Heart right ventricle (tissue), 16 donors: Measurements from ENCODE around the gene ZC3H4. TPM values are rescaled to one million over a fixed set of nuclear protein-coding genes. Genes with fewer than 3 reads are reported as not detected.

ENCODE experiments used
- ATAC-seq, 8 donors: fragments of 200-7000 bp; cut with Tn5 transposase; one replicate each; pipeline ENCODE4 v1.9.1; 2020; ENCODE audit warnings: mild to moderate bottlenecking in 8 of 8, moderate library complexity in 8 of 8, moderate number of reproducible peaks in 1 of 8
- DNase-seq, 2 donors: peaks; one replicate each; pipeline ENCODE4 v3.0.0-alpha.2; 2020
- H3K27ac ChIP-seq, 10 donors: fragments of 200-600 bp; sonication (generic) in 2 of 10; one replicate each; pipeline versions ENCODE4 v1.5.0 to v1.8.0; 2020 to 2022; ENCODE audit warnings: mild to moderate bottlenecking in 3 of 10
- H3K27me3 ChIP-seq, 7 donors: fragments of 200-600 bp; one replicate each; pipeline ENCODE4 v1.8.0; 2021 to 2022; ENCODE audit warnings: mild to moderate bottlenecking in 2 of 7
- H3K36me3 ChIP-seq, 9 donors: fragments of 200-600 bp; sonication (generic) in 1 of 9; one replicate each; pipeline versions ENCODE4 v1.5.0 to v1.8.0; 2020 to 2022; ENCODE audit warnings: mild to moderate bottlenecking in 2 of 9
- H3K4me1 ChIP-seq, 9 donors: fragments of 200-600 bp; sonication (generic) in 1 of 9; one replicate each; pipeline versions ENCODE4 v1.5.0 to v1.8.0; 2020 to 2022; ENCODE audit warnings: mild to moderate bottlenecking in 4 of 9
- H3K4me3 ChIP-seq, 10 donors: fragments of 200-600 bp; sonication (generic) in 2 of 10; one replicate each; pipeline versions ENCODE4 v1.5.0 to v1.8.0; 2020 to 2022; ENCODE audit warnings: mild to moderate bottlenecking in 7 of 10, moderate library complexity in 2 of 10
- H3K9me3 ChIP-seq, 11 donors: fragments of 200-600 bp in 10 of 11; sonication (generic) in 2 of 11; one replicate each; pipeline versions ENCODE4 v1.5.0 to v1.8.0; 2013 to 2022; ENCODE audit warnings: mild to moderate bottlenecking in 2 of 11, control low read depth in 1 of 11, moderate library complexity in 1 of 11
- WGBS, 2 donors: extraction: QIAGEN DNeasy Blood & Tissue Kit; methylation state at CpG; one replicate each; pipeline ENCODE4 v1.1.7; 2013; ENCODE audit warnings: inconsistent platforms in 1 of 2; 5-methylcytosine and 5-hydroxymethylcytosine counted together
- intact Hi-C, 10 donors: fragments of 100-400 bp; cut with DNase I; formaldehyde crosslinking; loops; one replicate each; pipeline versions ENCODE4 v1.11.1 to v1.14.2; 2022
- polyA plus RNA-seq, 2 donors: library from polyadenylated mRNA; stranded (reverse); fragments of 200-250 nt; gene quantifications; one replicate each; pipeline ENCODE4 v1.2.3, GENCODE V29; 2013
- total RNA-seq, 10 donors: library from RNA; stranded (reverse); fragmentation: NEBNext Ultra II Directional in 3 of 10; extraction: Animal tissue kit (Norgen Biotek cat#: 25700) in 3 of 10; gene quantifications; one replicate each; pipeline versions ENCODE4 v1.2.1 to v1.2.4, GENCODE V29; 2021 to 2023
- TF ChIP-seq, protein P1 (sequence below), 9 donors: fragments of 200-600 bp; sonication (generic) in 2 of 9; IDR thresholded peaks; one replicate each; pipeline versions ENCODE4 v1.5.0 to v1.8.0; 2021 to 2022; ENCODE audit warnings: antibody characterized with exemption in 9 of 9, mild to moderate bottlenecking in 5 of 9, moderate library complexity in 1 of 9
- donor health status: Arrhythmogenic right ventricular cardiomyopathy.
- donor health status: ischemic (EF 13 %, LVEDD 7.1; RV severe dilation, severe dysfunction).
- donor health status: healthy with polysubstance abuse.
- donor health status: DM: no; HTN: yes; CAD: no.
- donor health status: DM: no; HTN: no; CAD: no.
- donor health status: ischemic (EF 25% LVEDD 6.9; RV normal size, moderate dysfunction).
- donor health status: ischemic (EF 25% LVEDD 5.7; RV mildly dilated, moderate dysfunction).
- donor health status: healthy.
- donor health status: DM: yes; HTN: yes; CAD: no.
- donor health status: Ischemic cardiomyopathy.
- donor health status: ischemic (EF 35%, LVEDD 5.7; RV mildly dilated, moderate dysfunction).
- donor health status: nonischemic (EF 11% LVEDD 7.7; RV severe dilation, severe dysfunction).
- donor health status: DM: yes; HTN: yes; CAD: no.
- donor health status: PGD.
- donor health status: ischemic (EF 29% LVEDD 5.4; RV normal size, mild dysfunction).
- donor health status: nonischemic (EF 23%, LVEDD 6.1; RV moderate dilation, normal function).

The ZC3H4 gene
- total and polyA plus RNA-seq, 12 donors: 4.5 to 32.8 (median 25.1) TPM

DNA sequence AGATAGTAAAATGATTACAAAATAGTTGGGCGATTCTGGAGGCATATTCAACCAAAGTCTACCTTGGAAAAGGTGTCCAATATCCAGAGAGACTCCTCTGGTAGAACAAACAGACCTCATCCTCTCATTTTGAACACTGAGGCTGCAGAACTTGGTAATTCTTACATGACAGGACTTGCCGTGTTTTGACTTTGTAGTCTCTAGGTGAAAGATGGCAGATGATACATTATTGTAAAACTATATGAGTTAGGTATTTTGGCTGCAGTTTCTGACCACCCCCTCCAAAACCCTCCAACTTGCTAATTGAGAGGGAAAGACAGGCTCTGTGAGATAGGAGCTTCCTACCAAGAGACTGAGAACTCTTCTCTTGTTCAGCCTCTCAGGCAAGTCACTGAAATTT is 39.7 kb upstream of the ZC3H4 start:
- WGBS, 2 donors: 80 to 83% methylated on average over 2 of the region's 2 CpGs
- H3K36me3 ChIP-seq: peaks cover 0 to 86% (median 41%) of the 10 kb centered on the region in 9 donors
- peaks cover 13 to 49% (median 32%) of the 10 kb centered on the region in 9 donors for H3K4me1 ChIP-seq
- no peak overlapping the region for H3K27ac ChIP-seq
- H3K27me3 ChIP-seq: no peaks in the 10 kb centered on the region
- DNase-seq (no peak), ATAC-seq (no peak)
- TF ChIP-seq, protein P1, sequence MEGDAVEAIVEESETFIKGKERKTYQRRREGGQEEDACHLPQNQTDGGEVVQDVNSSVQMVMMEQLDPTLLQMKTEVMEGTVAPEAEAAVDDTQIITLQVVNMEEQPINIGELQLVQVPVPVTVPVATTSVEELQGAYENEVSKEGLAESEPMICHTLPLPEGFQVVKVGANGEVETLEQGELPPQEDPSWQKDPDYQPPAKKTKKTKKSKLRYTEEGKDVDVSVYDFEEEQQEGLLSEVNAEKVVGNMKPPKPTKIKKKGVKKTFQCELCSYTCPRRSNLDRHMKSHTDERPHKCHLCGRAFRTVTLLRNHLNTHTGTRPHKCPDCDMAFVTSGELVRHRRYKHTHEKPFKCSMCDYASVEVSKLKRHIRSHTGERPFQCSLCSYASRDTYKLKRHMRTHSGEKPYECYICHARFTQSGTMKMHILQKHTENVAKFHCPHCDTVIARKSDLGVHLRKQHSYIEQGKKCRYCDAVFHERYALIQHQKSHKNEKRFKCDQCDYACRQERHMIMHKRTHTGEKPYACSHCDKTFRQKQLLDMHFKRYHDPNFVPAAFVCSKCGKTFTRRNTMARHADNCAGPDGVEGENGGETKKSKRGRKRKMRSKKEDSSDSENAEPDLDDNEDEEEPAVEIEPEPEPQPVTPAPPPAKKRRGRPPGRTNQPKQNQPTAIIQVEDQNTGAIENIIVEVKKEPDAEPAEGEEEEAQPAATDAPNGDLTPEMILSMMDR (IDR thresholded peaks at IDR 0.05): no peak
- no peaks in the 10 kb centered on the region for H3K9me3 ChIP-seq
- no peak overlapping the region for H3K4me3 ChIP-seq
- intact Hi-C loops: loop anchor here in 3 of 10 donors (5.0 kb wide), 2 partner anchors 54 to 94 kb away; no protein-coding TSS in a partner anchor

DNA sequence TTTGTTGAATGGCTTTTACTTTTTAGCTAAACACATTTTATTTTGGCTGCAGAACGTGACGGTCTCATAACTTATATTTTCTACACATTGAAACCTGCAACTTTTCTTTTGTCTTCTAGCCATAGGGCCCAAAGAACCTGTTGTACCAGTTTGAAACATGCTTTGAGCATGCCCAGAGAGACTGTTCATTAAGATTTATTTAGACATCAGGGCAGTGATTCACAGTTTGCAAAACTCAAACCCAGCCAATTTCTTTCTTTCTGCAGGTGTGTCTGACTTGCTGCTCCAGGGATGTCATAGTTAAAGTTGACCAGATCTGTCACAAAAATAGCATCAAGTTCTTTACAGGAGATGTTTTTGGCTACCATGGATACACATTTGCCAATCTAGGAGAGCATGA is 39.1 kb upstream of the ZC3H4 start:
- 89 to 93% methylated on average over 2 of the region's 2 CpGs for WGBS, 2 donors
- intact Hi-C loops: loop anchor here in 3 of 10 donors (5.0 kb wide), 2 partner anchors 55 to 95 kb away; no protein-coding TSS in a partner anchor
- no peak for DNase-seq
- Histone ChIP-seq H3K4me3 (no peak overlapping the region), H3K9me3 (no peaks in the 10 kb centered on the region), H3K36me3 (peaks cover 0 to 92% (median 41%) of the 10 kb centered on the region in 9 donors), H3K27ac (no peak overlapping the region), H3K27me3 (no peaks in the 10 kb centered on the region), H3K4me1 (peaks cover 8 to 43% (median 26%) of the 10 kb centered on the region in 9 donors)
- TF ChIP-seq, protein P1 (IDR thresholded peaks at IDR 0.05): no peak
- no peak for ATAC-seq

DNA sequence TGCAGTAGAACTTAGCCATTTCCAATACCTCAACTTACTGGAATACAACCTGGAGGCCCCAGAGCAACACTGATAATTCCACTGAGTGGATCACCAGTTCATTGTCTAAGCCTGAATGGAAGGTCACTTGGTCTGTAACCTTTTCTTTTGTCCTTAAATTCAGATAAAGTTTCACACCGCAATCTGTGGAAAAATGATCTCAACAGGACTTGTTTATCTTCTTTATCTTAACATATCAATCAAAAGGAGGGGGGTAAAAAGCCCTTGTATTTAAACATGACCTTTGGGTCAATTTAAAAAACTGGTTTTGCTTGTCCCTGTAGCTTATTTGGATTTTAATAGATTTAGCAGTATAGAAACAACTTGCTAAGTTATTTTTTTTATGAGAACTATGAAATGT is 38.6 kb upstream of the ZC3H4 start:
- 71 to 73% methylated on average over 1 of the region's 1 CpG for WGBS, 2 donors
- Histone ChIP-seq H3K9me3 (no peaks in the 10 kb centered on the region), H3K4me3 (no peak overlapping the region), H3K36me3 (peaks cover 0 to 95% (median 41%) of the 10 kb centered on the region in 9 donors), H3K27me3 (no peaks in the 10 kb centered on the region), H3K27ac (no peak overlapping the region), H3K4me1 (peaks cover 3 to 39% (median 22%) of the 10 kb centered on the region in 9 donors)
- DNase-seq (no peak), ATAC-seq (no peak)
- TF ChIP-seq, protein P1 (IDR thresholded peaks at IDR 0.05): no peak
- intact Hi-C loops: loop anchor here in 3 of 10 donors (5.0 kb wide), 2 partner anchors 55 to 95 kb away; no protein-coding TSS in a partner anchor

DNA sequence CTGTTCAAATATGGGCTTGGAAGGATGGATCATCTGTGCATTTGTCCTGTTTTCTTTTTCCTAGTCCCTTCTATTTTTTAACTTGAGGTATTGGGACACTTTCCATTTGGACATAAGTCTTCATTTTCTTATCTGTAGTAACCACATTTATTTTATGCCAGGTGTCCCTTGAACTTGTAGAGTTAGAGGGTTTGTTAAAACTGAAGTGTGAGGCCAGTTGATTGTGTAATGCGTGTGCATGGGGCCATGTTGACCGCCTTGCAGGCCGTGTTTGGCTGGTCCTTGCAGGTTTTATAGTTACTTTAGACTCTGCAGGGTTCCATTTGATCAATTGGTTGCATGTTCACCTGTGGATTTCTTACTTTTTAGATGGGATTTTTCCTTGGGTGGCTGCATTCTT is 38.1 kb upstream of the ZC3H4 start:
- no peak for ATAC-seq
- peaks cover 0 to 33% (median 16%) of the 10 kb centered on the region in 9 donors for H3K4me1 ChIP-seq
- intact Hi-C loops: loop anchor here in 5 of 10 donors (2.0 to 5.0 kb wide), 3 partner anchors 56 to 96 kb away; no protein-coding TSS in a partner anchor
- TF ChIP-seq, protein P1 (IDR thresholded peaks at IDR 0.05): no peak
- peaks cover 0 to 97% (median 42%) of the 10 kb centered on the region in 9 donors for H3K36me3 ChIP-seq
- no peaks in the 10 kb centered on the region for H3K9me3 ChIP-seq
- H3K27ac ChIP-seq: no peak overlapping the region
- H3K27me3 ChIP-seq: no peaks in the 10 kb centered on the region
- DNase-seq: no peak
- H3K4me3 ChIP-seq: no peak overlapping the region
- 90 to 93% methylated on average over 3 of the region's 3 CpGs for WGBS, 2 donors
